CD4-positive, CD25-positive, alpha-beta regulatory T cell (primary cell): ENCODE data around the gene SWAP70. TPM values are rescaled to one million over a fixed set of nuclear protein-coding genes. Genes with fewer than 3 reads are reported as not detected.
"Not testable (repeated sequence)": the region's sequence is repeated elsewhere in the genome, so short reads cannot be mapped to it uniquely, and the experiment has no call there.

Experiments used
- ATAC-seq, 2 donors: fragments of 150-1000 bp; cut with Tn5 transposase; one replicate each; pipeline ENCODE4 v1.10.0; 2021; ENCODE audit warnings: low read depth in 2 of 2, moderate number of reproducible peaks in 2 of 2, moderate library complexity in 1 of 2
- DNase-seq, 3 donors: peaks; one replicate each; pipeline versions ENCODE4 v3.0.0 to v3.0.0-alpha.2; 2012 to 2022; ENCODE audit warnings: mixed read lengths in 1 of 3
- H3K27ac ChIP-seq: one replicate; pipeline ENCODE4 v1.7.0; 2013; ENCODE audit warnings: mild to moderate bottlenecking, low read length; ENCODE audit not compliant: insufficient read depth, poor library complexity, severe bottlenecking
- H3K27me3 ChIP-seq: one replicate; pipeline ENCODE4 v1.7.0; 2013; ENCODE audit warnings: low read length; ENCODE audit not compliant: control insufficient read depth, insufficient read depth
- H3K36me3 ChIP-seq: one replicate; pipeline ENCODE4 v1.7.0; 2013; ENCODE audit warnings: mild to moderate bottlenecking, low read length, moderate library complexity; ENCODE audit not compliant: control insufficient read depth, insufficient read depth
- H3K4me1 ChIP-seq: 2 replicates; pipeline ENCODE4 v1.7.0; 2013; ENCODE audit warnings: mild to moderate bottlenecking, low read length; ENCODE audit not compliant: insufficient read depth, control insufficient read depth, poor library complexity, severe bottlenecking
- H3K4me3 ChIP-seq: one replicate; pipeline ENCODE4 v1.7.0; 2013; ENCODE audit warnings: low read depth, mild to moderate bottlenecking, low read length, moderate library complexity
- H3K9me3 ChIP-seq, 2 experiments: 1 replicate in 1 of 2; 2 replicates in 1 of 2; pipeline ENCODE4 v1.7.0; 2013; ENCODE audit warnings: low read length in 2 of 2, mild to moderate bottlenecking in 1 of 2, moderate library complexity in 1 of 2; ENCODE audit not compliant: control insufficient read depth in 2 of 2
- H3K27ac Mint-ChIP-seq, 3 donors: one replicate each; pipeline ENCODE4 v1.8.0; 2020 to 2022; ENCODE audit warnings: mild to moderate bottlenecking in 3 of 3, mixed read lengths in 3 of 3, moderate library complexity in 2 of 3
- H3K27me3 Mint-ChIP-seq: one replicate; pipeline ENCODE4 v1.8.0; 2022; ENCODE audit warnings: mild to moderate bottlenecking, mixed read lengths
- H3K36me3 Mint-ChIP-seq: one replicate; pipeline ENCODE4 v1.8.0; 2020; ENCODE audit warnings: mixed read lengths
- H3K4me1 Mint-ChIP-seq, 4 donors: one replicate each; pipeline ENCODE4 v1.8.0; 2020 to 2022; ENCODE audit warnings: mixed read lengths in 4 of 4, mild to moderate bottlenecking in 1 of 4
- H3K4me3 Mint-ChIP-seq, 4 donors: one replicate each; pipeline ENCODE4 v1.8.0; 2020 to 2022; ENCODE audit warnings: mild to moderate bottlenecking in 4 of 4, mixed read lengths in 4 of 4, moderate library complexity in 3 of 4
- H3K9me3 Mint-ChIP-seq, 7 donors: one replicate each; pipeline ENCODE4 v1.8.0; 2020 to 2022; ENCODE audit warnings: mixed read lengths in 7 of 7, mild to moderate bottlenecking in 3 of 7, moderate library complexity in 2 of 7
- polyA plus RNA-seq, 4 donors: library from polyadenylated mRNA; unstranded; fragments of 300-500 nt; fragmentation: Illumina TruSeq; gene quantifications; one replicate each; pipeline ENCODE4 v1.2.3, GENCODE V29; 2021
- total RNA-seq: library from RNA; stranded (reverse); gene quantifications from one replicate; pipeline ENCODE4 v1.2.3, GENCODE V29; 2022

SWAP70 gene
- total and polyA plus RNA-seq, 5 donors from 2014 or later, result 6.1 to 16.3 (median 13.2) TPM

DNA sequence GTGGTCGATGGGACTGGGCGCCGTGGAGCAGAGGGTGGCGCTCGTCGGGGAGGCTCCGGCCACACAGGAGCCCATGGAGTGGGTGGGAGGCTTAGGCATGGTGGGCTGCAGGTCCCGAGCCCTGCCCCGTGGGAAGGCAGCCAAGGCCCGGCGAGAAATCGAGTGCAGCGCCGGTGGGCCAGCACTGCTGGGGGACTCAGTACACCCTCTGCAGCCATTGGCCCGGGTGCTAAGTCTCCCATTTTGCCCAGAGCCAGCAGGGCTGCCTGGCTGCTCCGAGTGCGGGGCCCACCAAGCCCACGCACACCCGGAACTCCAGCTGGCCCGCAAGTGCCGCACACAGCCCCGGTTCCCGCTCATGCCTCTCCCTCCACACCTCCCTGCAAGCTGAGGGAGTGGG lies 40.8 kb upstream of the SWAP70 start:
- H3K27me3 Mint-ChIP-seq, H3K36me3 Mint-ChIP-seq: not testable (repeated sequence)

DNA sequence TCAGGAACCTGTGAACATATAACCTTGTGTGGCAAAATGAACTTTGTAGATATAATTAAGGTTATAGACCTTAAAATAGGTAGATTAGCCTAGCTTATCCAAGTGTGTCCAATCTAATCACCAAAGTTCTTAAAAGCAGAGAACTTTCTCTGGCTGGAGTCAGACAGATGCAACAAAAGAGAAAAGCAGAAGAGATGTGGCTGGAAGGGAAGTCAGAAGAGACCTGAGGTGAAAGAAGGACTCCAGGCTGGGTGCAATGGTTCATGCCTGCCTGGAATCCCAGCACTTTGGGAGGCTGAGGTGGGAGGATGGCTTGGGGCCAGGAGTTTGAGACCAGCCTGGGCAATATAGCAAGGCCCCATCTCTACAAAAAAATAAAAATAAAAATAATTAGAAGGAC lies 39.4 kb upstream of the SWAP70 start:
- no peaks in the 10 kb centered on the region for H3K4me1 Mint-ChIP-seq
- H3K36me3 Mint-ChIP-seq, result no peaks in the 10 kb centered on the region
- H3K27ac Mint-ChIP-seq, result peak overlapping the region in 2 of 3 donors; percentile 36 to 84
- peaks cover 13% of the 10 kb centered on the region for H3K27me3 Mint-ChIP-seq
- no peaks in the 10 kb centered on the region for H3K9me3 Mint-ChIP-seq
- DNase-seq, result no peak
- H3K27me3 ChIP-seq, result peaks cover 3% of the 10 kb centered on the region
- no peaks in the 10 kb centered on the region for H3K4me1 ChIP-seq
- no peak overlapping the region for H3K4me3 Mint-ChIP-seq
- no peaks in the 10 kb centered on the region for H3K9me3 ChIP-seq
- no peak overlapping the region for H3K27ac ChIP-seq
- H3K4me3 ChIP-seq, result no peak overlapping the region
- H3K36me3 ChIP-seq, result no peaks in the 10 kb centered on the region
- ATAC-seq, result no peak

More for the DNA sequence above, 40.8 kb upstream of the SWAP70 start:
- DNase-seq, H3K9me3 Mint-ChIP-seq, H3K4me1 Mint-ChIP-seq, H3K27ac Mint-ChIP-seq, H3K4me1 ChIP-seq, H3K36me3 ChIP-seq, H3K27me3 ChIP-seq, H3K9me3 ChIP-seq, H3K4me3 ChIP-seq, H3K4me3 Mint-ChIP-seq, H3K27ac ChIP-seq, ATAC-seq: not testable (repeated sequence)

DNA sequence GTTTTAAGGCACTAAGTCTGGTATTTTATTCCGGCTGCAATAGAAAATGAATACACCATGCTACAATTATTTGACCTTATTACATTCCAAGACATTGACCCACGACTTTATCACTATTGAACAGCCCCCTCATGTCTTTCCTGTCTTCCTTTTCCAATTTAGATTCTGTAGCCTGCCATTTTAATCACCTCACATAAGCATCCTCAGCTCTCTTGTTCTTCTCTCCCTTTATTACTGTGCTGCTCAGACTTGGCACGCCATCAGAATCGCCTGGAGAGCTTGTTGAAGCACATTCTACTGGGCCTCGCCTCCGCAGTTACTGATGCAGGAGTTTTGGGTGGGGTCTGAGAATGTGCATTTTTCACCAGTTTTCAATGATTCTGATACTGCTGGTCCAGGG lies 38.7 kb upstream of the SWAP70 start:
- H3K27me3 Mint-ChIP-seq, result peaks cover 13% of the 10 kb centered on the region
- no peaks in the 10 kb centered on the region for H3K4me1 ChIP-seq
- peaks cover 0 to 5% (median 0%) of the 10 kb centered on the region in 4 donors for H3K4me1 Mint-ChIP-seq
- H3K27ac Mint-ChIP-seq, result no peak overlapping the region
- DNase-seq (no peak), ATAC-seq (no peak)
- H3K27me3 ChIP-seq, result peaks cover 4% of the 10 kb centered on the region
- no peak overlapping the region for H3K4me3 ChIP-seq
- H3K4me3 Mint-ChIP-seq, result no peak overlapping the region
- peaks cover 0 to 2% (median 0%) of the 10 kb centered on the region in 7 donors for H3K9me3 Mint-ChIP-seq
- no peaks in the 10 kb centered on the region for H3K36me3 ChIP-seq
- no peaks in the 10 kb centered on the region for H3K36me3 Mint-ChIP-seq
- H3K9me3 ChIP-seq, result no peaks in the 10 kb centered on the region
- no peak overlapping the region for H3K27ac ChIP-seq

DNA sequence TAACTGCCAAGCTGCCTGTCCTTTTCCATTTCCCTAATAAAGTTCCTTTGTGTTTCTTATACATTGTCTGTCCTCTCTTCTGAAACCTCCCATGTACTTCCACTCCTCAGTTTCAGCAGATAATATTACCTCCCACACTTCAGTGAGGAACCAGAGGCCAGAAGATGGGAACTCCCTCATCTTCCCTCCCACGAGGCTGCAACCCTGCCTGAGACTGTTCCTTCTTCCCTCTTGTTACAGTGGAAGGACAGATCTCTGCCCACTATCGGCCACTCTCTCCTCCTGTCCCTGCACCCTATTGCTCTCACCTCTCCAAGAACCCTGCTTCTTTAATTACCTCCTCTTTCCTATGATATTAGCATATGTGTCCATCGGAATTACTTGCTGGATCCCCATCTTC lies 38.1 kb upstream of the SWAP70 start:
- H3K9me3 Mint-ChIP-seq, result peaks cover 0 to 2% (median 0%) of the 10 kb centered on the region in 7 donors
- Histone ChIP-seq H3K4me1 (no peaks in the 10 kb centered on the region), H3K9me3 (no peaks in the 10 kb centered on the region), H3K36me3 (no peaks in the 10 kb centered on the region), H3K27ac (no peak overlapping the region), H3K4me3 (no peak overlapping the region), H3K27me3 (peaks cover 4% of the 10 kb centered on the region)
- H3K36me3 Mint-ChIP-seq, result no peaks in the 10 kb centered on the region
- H3K27me3 Mint-ChIP-seq, result peaks cover 13% of the 10 kb centered on the region
- peak overlapping the region in 1 of 3 donors; percentile 65 for H3K27ac Mint-ChIP-seq
- H3K4me3 Mint-ChIP-seq, result no peak overlapping the region
- no peak for DNase-seq
- peaks cover 0 to 5% (median 0%) of the 10 kb centered on the region in 4 donors for H3K4me1 Mint-ChIP-seq
- no peak for ATAC-seq

DNA sequence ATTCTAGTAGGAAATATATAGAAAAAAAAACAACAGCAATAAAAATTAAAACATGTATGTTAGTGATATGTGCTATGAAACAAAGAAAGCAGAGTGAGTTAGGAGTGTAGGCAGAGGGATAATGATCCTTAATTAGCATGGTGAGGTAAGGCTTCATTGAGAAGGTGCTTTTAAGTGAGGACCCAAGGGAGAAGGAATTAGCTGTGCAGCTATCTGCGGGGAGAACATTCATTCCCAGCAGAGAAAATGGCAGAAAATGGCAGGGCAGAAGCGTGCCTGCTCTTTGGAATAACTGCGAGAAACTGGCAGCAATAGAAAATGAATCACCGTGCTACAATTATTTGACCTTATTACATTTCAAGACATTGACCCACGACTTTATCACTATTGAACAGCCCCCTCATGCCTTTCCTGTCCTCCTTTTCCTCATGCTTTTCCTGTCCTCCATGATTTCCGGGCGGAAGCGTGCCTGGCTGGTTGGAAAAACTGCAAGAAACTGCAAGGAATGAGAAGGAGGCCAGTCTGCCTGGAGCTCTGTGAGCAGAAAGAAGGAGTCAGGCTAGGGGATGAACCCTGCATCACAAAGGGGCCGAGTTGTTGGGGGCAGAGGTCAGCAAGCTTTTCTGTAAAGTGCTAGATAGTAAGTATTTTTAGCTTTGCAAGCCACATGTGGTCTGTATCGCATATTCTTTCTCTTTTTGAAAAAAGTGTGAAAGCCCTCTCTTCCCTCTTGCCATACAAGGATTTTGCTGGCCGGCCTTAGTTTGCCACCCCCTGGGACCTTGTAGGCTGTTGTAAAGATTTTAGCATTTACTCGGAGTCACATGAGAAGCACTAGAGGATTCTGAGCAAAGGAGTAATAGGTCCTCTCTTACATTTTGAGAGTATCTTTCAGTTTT lies 37.1 kb upstream of the SWAP70 start:
- Histone ChIP-seq H3K36me3 (no peaks in the 10 kb centered on the region), H3K27me3 (peaks cover 4% of the 10 kb centered on the region), H3K4me1 (no peaks in the 10 kb centered on the region), H3K9me3 (no peaks in the 10 kb centered on the region), H3K4me3 (no peak overlapping the region), H3K27ac (no peak overlapping the region)
- Mint-ChIP-seq H3K27me3 (peaks cover 13% of the 10 kb centered on the region), H3K27ac (no peak overlapping the region), H3K36me3 (no peaks in the 10 kb centered on the region), H3K4me1 (peaks cover 0 to 5% (median 0%) of the 10 kb centered on the region in 4 donors), H3K4me3 (no peak overlapping the region), H3K9me3 (peaks cover 0 to 2% (median 0%) of the 10 kb centered on the region in 7 donors)
- DNase-seq (no peak), ATAC-seq (no peak)

DNA sequence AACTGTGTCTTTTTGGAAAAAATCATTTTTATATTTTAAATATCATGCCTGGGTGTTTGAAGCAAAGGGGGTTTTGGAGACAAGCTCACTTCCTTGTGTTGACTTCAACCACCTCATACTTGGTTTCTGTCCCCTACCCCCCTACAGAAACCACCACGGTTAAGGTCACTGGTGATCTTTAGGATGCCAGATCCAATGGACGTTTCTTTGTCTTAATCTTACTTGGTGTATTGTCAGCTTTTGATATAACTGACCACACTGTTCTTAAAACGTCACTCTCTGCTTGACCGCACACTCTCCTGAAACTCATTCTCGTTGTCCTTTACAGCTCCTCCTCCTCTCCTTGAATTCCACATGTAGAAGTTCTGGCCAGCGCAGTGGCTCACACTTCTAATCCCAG lies 34.8 kb upstream of the SWAP70 start:
- H3K4me1 Mint-ChIP-seq, result peaks cover 0 to 5% (median 0%) of the 10 kb centered on the region in 4 donors
- no peak for DNase-seq
- Histone ChIP-seq H3K36me3 (no peaks in the 10 kb centered on the region), H3K27ac (no peak overlapping the region), H3K4me1 (no peaks in the 10 kb centered on the region), H3K4me3 (no peak overlapping the region), H3K27me3 (peaks cover 4% of the 10 kb centered on the region), H3K9me3 (no peaks in the 10 kb centered on the region)
- ATAC-seq, result no peak
- no peak overlapping the region for H3K27ac Mint-ChIP-seq
- no peak overlapping the region for H3K4me3 Mint-ChIP-seq
- peaks cover 0 to 5% (median 0%) of the 10 kb centered on the region in 7 donors for H3K9me3 Mint-ChIP-seq
- H3K36me3 Mint-ChIP-seq, result no peaks in the 10 kb centered on the region
- peaks cover 13% of the 10 kb centered on the region for H3K27me3 Mint-ChIP-seq

DNA sequence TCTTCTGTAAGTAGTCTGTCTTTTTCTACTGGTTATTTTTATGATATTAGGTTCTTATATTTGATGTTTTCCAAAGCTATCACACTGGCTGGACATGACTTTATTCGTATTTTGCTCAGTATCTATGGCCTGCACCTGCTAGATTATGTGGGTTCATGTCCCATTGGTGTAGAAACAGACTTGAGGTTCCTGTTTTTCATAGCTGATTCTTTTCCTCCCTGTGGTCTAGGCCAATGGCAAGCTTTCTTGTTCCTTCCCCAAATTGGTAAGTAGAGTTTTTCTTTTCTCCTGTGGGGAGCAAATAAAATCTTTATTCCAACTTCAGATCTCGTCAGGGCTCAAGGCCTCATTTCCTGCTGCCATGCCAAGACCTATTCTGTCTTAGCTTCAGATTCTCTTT lies 30.2 kb upstream of the SWAP70 start:
- no peak overlapping the region for H3K4me3 ChIP-seq
- Mint-ChIP-seq H3K27me3 (peaks cover 2% of the 10 kb centered on the region), H3K27ac (no peak overlapping the region), H3K36me3 (no peaks in the 10 kb centered on the region), H3K4me1 (peaks cover 0 to 5% (median 0%) of the 10 kb centered on the region in 4 donors), H3K9me3 (peaks cover 0 to 6% (median 0%) of the 10 kb centered on the region in 7 donors), H3K4me3 (no peak overlapping the region)
- no peaks in the 10 kb centered on the region for H3K36me3 ChIP-seq
- DNase-seq (no peak), ATAC-seq (no peak)
- H3K4me1 ChIP-seq, result no peaks in the 10 kb centered on the region
- peaks cover 4% of the 10 kb centered on the region for H3K27me3 ChIP-seq
- H3K9me3 ChIP-seq, result no peaks in the 10 kb centered on the region
- no peak overlapping the region for H3K27ac ChIP-seq

DNA sequence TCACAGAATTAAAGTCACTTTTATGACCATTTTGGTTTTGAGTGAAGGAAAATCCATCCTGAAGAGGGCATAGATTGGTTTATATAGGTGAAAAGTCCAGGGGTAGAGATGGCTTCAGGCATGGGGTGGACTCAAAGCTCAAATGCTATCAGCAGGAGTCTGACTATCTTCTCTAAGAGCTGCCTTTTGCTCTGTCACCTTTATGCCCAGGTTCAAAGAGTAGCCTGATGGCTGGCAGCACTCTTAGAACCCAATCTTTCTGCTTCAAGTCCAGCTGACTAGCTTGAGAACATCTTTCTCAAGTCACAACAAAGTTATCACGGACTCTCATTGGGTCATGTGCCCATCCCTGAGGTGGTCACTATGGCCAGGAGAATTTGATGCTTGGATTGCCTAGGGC lies 27.2 kb upstream of the SWAP70 start:
- DNase-seq, result no peak
- Mint-ChIP-seq H3K36me3 (no peaks in the 10 kb centered on the region), H3K4me1 (no peaks in the 10 kb centered on the region), H3K4me3 (no peak overlapping the region), H3K27me3 (no peaks in the 10 kb centered on the region), H3K9me3 (peaks cover 0 to 6% (median 0%) of the 10 kb centered on the region in 7 donors), H3K27ac (no peak overlapping the region)
- no peak overlapping the region for H3K27ac ChIP-seq
- H3K4me1 ChIP-seq, result no peaks in the 10 kb centered on the region
- H3K36me3 ChIP-seq, result no peaks in the 10 kb centered on the region
- no peak overlapping the region for H3K4me3 ChIP-seq
- H3K9me3 ChIP-seq, result no peaks in the 10 kb centered on the region
- no peaks in the 10 kb centered on the region for H3K27me3 ChIP-seq
- ATAC-seq, result no peak
